ENCODE data around the gene FAM53A.

FAM53A gene

DNA sequence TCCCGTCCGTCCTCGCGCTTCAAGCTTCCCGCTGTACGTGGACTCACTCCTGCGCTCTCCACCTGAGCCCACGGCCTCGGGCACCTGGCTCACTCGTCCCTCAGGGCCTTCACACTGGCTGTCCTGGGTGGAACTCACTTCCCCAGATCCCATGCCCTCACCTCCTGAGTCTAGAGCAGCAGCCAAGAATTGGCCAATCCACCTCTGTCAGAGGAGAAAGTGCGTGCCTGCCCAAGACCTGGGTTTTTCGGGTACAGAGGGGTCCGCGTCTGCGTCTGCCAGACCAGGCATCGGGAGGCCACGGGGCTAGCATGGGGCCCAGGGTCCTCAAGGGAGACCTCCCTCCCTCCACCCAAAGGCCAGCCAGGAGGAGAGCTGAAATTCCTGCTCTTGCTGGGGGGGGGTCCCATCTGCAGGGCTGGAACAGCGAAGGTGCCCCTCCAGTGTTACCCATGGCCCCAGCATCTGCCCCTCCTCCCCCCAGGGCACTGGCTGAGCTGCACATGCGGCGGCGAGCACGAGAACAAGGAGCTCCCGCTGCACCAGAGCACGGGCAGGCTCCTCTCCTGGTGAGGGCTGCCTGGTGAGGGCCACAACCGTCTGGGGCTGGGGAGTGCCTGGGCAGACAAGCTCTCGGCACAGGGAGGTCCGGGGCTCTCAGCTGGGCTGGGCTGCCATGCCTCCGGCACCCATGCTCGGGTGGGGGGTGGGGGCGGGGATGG is 47.5 kb downstream of the FAM53A start:
- TF ChIP-seq, protein P1, sequence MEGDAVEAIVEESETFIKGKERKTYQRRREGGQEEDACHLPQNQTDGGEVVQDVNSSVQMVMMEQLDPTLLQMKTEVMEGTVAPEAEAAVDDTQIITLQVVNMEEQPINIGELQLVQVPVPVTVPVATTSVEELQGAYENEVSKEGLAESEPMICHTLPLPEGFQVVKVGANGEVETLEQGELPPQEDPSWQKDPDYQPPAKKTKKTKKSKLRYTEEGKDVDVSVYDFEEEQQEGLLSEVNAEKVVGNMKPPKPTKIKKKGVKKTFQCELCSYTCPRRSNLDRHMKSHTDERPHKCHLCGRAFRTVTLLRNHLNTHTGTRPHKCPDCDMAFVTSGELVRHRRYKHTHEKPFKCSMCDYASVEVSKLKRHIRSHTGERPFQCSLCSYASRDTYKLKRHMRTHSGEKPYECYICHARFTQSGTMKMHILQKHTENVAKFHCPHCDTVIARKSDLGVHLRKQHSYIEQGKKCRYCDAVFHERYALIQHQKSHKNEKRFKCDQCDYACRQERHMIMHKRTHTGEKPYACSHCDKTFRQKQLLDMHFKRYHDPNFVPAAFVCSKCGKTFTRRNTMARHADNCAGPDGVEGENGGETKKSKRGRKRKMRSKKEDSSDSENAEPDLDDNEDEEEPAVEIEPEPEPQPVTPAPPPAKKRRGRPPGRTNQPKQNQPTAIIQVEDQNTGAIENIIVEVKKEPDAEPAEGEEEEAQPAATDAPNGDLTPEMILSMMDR (IDR thresholded peaks at IDR 0.05; ENCODE audit: low read depth, low read length), result no peak
- DNase-seq (ENCODE audit: extremely low read depth, low read depth), result no peak

DNA sequence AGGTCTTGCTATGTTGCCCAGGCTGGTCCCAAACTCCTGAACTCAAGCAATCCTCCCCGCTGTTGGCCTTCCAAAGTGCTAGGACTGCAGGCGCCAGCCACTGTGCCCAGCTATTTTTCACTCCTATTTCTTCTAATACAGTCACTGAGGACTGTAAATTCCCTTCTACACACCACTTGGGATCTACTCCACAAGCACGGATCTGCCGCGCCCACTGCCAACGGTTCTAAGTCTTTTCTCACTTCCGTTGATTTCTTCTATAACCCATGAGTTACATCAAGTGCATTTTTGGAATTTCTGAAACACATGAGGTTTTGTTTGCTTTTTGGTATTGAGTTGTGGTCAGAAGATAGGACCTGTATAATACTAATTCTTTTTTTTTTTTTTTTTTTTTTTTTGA is 48.6 kb downstream of the FAM53A start:
- TF ChIP-seq, protein P1 (IDR thresholded peaks at IDR 0.05; ENCODE audit: low read depth, low read length), result no peak

GRCh38 chr4:1633993-1634392 is 50.1 kb downstream of the FAM53A start:
- no peak for DNase-seq (ENCODE audit: extremely low read depth, low read depth)
- TF ChIP-seq, protein P1 (IDR thresholded peaks at IDR 0.05; ENCODE audit: low read depth, low read length), result no peak

More for the DNA sequence above, 48.6 kb downstream of the FAM53A start:
- DNase-seq (ENCODE audit: extremely low read depth, low read depth), result no peak

DNA sequence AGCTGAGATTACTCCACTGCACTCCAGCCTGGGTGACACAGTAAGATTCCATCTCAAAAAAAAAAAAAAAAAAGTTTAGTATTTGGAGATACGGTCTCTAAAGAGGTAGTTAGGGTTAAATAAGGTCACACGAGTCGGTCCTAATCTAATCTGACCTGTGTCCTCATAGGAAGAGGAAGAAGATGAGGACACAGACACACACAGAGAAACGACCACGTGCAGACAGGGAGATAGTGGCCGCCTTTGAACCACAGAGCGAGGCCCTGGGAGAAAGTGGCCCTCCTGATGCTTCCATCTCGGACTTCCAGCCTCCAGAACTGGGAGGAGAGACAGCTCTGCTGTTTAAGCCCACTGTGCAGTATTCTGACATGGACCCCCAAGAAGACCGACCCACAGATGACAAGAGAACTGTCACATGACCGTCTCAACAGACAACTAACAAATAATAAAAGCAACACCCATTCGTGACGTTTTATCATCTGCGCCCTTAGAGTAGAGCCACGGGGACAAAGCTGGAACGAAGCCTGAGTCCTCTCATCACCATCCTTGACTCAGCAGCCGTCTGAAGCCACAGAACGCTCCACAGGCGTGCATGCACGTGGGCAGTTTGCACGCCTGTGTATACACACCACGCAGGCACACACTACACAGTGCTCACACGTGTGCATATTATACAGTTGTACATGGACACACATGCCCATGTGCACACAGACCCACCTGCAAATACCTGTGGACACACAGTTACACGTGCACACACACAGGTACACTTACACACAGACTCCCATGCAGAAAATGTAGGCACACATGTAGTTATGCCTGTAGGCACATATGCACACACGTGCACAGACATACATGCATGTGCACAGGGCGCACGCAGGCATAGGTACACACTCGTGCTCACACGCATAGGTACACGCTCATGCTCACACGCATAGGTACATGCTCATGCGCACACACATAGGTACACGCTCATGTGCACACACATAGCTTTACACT is 51.7 kb downstream of the FAM53A start:
- TF ChIP-seq, protein P1 (IDR thresholded peaks at IDR 0.05; ENCODE audit: low read depth, low read length), result no peak
- DNase-seq (ENCODE audit: extremely low read depth, low read depth), result no peak

- TF ChIP-seq, protein P1 (IDR thresholded peaks at IDR 0.05; ENCODE audit: low read depth, low read length), result no peak
- DNase-seq (ENCODE audit: extremely low read depth, low read depth), result no peak
Observed at GRCh38 chr4:1631136-1631535, 53.0 kb downstream of the FAM53A start.

- no peak for DNase-seq (ENCODE audit: extremely low read depth, low read depth)
- TF ChIP-seq, protein P1 (IDR thresholded peaks at IDR 0.05; ENCODE audit: low read depth, low read length), result no peak
Observed at GRCh38 chr4:1630266-1630665, 53.8 kb downstream of the FAM53A start.

- TF ChIP-seq, protein P1 (IDR thresholded peaks at IDR 0.05; ENCODE audit: low read depth, low read length), result no peak
- DNase-seq (ENCODE audit: extremely low read depth, low read depth), result no peak
Observed at GRCh38 chr4:1629699-1630083, 54.4 kb downstream of the FAM53A start.
